Activated naive CD8-positive, alpha-beta T cell treated with anti-CD3 and anti-CD28 coated beads for 36 hours (primary cell): ENCODE results near the gene C22orf42. TPM values are rescaled to one million over a fixed set of nuclear protein-coding genes. Genes with fewer than 3 reads are reported as not detected.

ENCODE experiments used
- DNase-seq: peaks from one replicate; pipeline ENCODE4 v3.0.0; 2021
- H3K27ac Mint-ChIP-seq: one replicate; pipeline ENCODE4 v1.8.0; 2022; ENCODE audit warnings: mild to moderate bottlenecking, moderate library complexity, mixed read lengths
- H3K27me3 Mint-ChIP-seq: one replicate; pipeline ENCODE4 v1.8.0; 2022; ENCODE audit warnings: mild to moderate bottlenecking, mixed read lengths
- H3K36me3 Mint-ChIP-seq: one replicate; pipeline ENCODE4 v1.8.0; 2021; ENCODE audit warnings: mild to moderate bottlenecking, mixed read lengths
- H3K4me1 Mint-ChIP-seq: one replicate; pipeline ENCODE4 v1.8.0; 2021; ENCODE audit warnings: mixed read lengths
- H3K4me3 Mint-ChIP-seq: one replicate; pipeline ENCODE4 v1.8.0; 2022; ENCODE audit warnings: mild to moderate bottlenecking, moderate library complexity, mixed read lengths
- H3K9me3 Mint-ChIP-seq: one replicate; pipeline ENCODE4 v1.8.0; 2022; ENCODE audit warnings: mixed read lengths
- total RNA-seq, 2 experiments: library from RNA; stranded (reverse); gene quantifications; one replicate each; pipeline ENCODE4 v1.2.3, GENCODE V29; 2021

Gene C22orf42
- total RNA-seq, 2 experiments from 2014 or later, result not detected

DNA sequence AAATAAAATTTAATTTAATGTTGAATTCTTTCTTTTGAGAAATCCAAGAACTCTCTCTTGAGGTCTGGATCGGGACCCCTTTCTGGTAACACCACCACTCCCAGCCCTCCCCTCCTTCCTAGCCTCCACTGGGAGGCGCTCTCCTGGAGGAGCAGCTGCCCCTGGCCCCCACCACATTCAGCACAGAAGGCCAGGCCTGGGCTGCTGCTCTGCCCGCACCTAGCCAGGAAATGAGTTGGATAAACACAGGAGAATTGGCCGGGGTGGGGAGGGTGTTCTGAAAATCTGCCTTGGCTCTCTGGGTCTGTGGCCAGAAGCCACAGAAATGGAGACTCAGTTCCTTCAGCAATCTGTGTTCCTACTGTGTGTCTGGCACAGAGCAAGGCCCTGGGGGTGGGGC is 31.2 kb downstream of the C22orf42 start:
- Mint-ChIP-seq H3K4me1 (peaks cover 8% of the 10 kb centered on the region), H3K27me3 (no peaks in the 10 kb centered on the region), H3K4me3 (no peak overlapping the region), H3K9me3 (no peaks in the 10 kb centered on the region), H3K36me3 (no peaks in the 10 kb centered on the region), H3K27ac (no peak overlapping the region)
- no peak for DNase-seq

DNA sequence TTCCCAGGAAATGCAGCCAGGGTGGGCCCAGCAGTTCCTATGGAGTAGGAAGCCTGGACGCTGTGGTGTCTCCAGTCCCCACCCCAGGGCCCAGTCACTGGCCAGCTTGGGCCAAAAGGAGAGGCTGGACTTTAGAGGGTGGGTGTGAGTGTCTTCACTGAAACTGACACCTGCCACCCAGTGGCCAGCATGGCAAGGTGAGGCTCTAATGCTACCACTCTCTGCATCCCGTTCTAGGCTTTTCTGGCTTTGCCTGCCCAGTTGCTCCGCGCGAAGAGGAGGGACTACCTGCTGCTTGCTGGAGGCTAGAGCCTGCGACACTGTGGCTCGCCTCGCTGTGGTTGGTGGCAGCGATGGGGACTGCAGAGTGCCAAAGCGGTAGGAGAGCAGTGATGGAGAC is 35.4 kb downstream of the C22orf42 start:
- peaks cover 7% of the 10 kb centered on the region for H3K4me1 Mint-ChIP-seq
- no peak overlapping the region for H3K27ac Mint-ChIP-seq

DNA sequence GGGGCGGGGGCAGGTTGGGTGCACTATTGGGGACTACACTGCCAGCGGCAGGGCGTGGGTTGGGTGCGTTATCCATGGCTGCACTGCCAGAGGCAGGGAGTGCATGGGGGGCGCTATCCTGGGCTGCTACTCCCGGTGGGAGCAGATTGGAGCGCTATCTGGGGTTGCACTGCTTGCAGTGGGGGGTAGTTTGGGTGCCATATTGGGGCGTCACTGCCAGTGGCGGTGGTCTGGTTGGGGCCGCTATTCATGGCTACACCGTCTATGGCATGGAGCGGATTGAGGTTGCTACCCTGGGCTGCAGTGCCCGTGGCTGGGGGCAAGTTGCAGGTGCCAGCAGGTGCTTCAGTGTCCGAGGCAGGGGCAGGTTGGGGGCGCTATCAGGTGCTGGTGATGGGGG is 36.2 kb downstream of the C22orf42 start:
- H3K4me1 Mint-ChIP-seq, result peaks cover 7% of the 10 kb centered on the region
- H3K27me3 Mint-ChIP-seq, result no peaks in the 10 kb centered on the region
- H3K4me3 Mint-ChIP-seq, result no peak overlapping the region
- no peaks in the 10 kb centered on the region for H3K36me3 Mint-ChIP-seq
- no peak overlapping the region for H3K27ac Mint-ChIP-seq
- DNase-seq, result no peak
- no peaks in the 10 kb centered on the region for H3K9me3 Mint-ChIP-seq

More for the DNA sequence above, 35.4 kb downstream of the C22orf42 start:
- no peak for DNase-seq
- Mint-ChIP-seq H3K4me3 (no peak overlapping the region), H3K9me3 (no peaks in the 10 kb centered on the region), H3K27me3 (no peaks in the 10 kb centered on the region), H3K36me3 (no peaks in the 10 kb centered on the region)

DNA sequence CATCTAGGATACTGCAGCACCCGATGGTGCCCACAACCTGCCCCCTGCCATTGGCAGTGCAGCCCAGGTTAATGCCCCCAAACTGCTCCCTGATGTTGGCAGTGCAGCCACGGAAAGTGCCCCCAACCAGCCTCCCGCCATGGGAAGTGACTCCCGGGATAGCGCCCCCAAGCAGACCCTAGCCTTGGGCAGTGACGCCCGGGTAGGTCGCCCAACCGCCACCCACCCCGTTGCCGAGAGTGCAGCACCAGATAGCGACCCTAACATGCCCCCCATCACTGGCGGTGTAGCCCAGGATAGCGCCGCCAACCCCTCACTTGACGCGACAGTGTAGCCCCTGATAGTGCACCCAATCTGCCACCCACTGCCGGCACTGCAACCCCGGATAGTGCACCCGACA is 38.5 kb downstream of the C22orf42 start:
- Mint-ChIP-seq H3K9me3 (no peaks in the 10 kb centered on the region), H3K4me1 (peaks cover 7% of the 10 kb centered on the region), H3K27ac (no peak overlapping the region), H3K4me3 (no peak overlapping the region), H3K27me3 (no peaks in the 10 kb centered on the region), H3K36me3 (no peaks in the 10 kb centered on the region)
- no peak for DNase-seq

DNA sequence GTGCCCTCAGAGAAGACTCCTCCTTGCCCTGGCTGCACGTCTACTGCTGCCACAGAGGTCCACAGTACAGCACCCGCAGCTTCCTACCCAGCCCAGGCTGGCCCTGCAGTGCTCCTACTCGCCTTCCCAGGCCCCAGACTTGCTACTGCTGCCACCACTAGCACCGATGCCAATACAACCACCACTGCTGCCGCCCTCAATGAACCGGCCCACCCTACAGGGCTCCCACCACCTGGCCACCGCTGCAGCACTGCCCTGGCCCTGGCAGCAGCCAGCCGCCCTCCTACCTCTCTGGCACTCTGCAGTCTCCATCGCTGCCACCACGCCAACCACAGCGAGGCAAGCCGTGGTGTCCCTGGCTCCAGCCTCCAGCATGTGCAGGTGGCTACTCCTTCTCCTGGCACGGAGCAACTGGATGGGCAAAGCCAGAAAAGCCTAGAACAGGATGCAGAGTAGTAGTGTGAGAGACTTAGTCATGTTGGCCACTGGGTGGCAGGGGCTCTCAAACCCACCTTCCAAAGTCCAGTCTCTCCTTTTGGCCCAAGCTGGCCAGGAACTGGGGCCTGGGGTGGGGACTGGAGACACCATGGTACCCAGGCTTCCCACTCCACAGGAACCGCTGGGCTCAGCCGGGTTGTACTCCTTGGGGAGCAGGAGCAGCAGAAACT is 39.4 kb downstream of the C22orf42 start:
- H3K36me3 Mint-ChIP-seq, result no peaks in the 10 kb centered on the region
- no peak for DNase-seq
- H3K27ac Mint-ChIP-seq, result no peak overlapping the region
- no peaks in the 10 kb centered on the region for H3K27me3 Mint-ChIP-seq
- H3K9me3 Mint-ChIP-seq, result no peaks in the 10 kb centered on the region
- no peak overlapping the region for H3K4me3 Mint-ChIP-seq
- H3K4me1 Mint-ChIP-seq, result no peaks in the 10 kb centered on the region

DNA sequence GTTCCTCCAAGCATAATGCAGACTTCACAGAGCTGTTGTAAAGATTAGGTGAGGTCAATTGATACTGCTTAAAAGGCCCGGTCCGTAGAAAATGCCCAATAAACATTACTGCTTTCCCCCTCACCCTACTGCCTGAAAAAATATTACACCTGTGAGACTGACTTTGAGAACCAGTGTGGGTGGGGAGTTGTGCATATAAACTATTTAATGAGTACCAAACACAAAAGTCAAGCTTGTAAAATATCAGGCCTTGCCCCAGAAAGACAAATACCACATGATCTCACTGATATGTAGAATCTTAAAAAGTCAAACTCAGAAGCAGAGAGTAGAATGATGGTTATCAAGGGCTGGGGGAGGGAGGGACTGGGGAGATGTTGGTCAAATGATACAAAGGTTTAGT is 46.7 kb downstream of the C22orf42 start:
- peaks cover 17% of the 10 kb centered on the region for H3K27me3 Mint-ChIP-seq

DNA sequence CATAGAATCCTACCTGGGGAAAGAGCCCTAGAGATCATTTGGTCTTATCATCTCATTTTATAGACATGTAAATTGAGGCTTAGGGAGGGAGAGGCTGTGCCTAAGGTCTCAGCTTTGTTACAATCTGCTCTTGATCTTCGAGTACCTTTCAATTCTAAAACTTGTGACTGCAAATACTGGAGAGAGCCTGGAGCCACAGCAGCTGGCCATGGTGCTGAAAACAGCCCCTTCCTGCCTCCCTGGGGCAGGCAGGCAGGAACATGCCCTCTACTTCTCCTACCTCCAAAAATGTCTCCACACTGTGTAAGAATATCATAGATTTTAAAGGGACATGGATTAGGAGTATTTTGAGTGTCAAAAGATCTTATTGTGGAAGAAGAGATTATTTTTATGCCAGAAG is 52.2 kb downstream of the C22orf42 start:
- Mint-ChIP-seq H3K4me1 (no peaks in the 10 kb centered on the region), H3K9me3 (no peaks in the 10 kb centered on the region), H3K27me3 (peaks cover 29% of the 10 kb centered on the region), H3K27ac (no peak overlapping the region), H3K36me3 (no peaks in the 10 kb centered on the region), H3K4me3 (no peak overlapping the region)
- DNase-seq, result no peak

More for the DNA sequence above, 46.7 kb downstream of the C22orf42 start:
- H3K9me3 Mint-ChIP-seq, result no peaks in the 10 kb centered on the region
- H3K36me3 Mint-ChIP-seq, result no peaks in the 10 kb centered on the region
- no peak overlapping the region for H3K27ac Mint-ChIP-seq
- no peak for DNase-seq
- no peak overlapping the region for H3K4me3 Mint-ChIP-seq
- no peaks in the 10 kb centered on the region for H3K4me1 Mint-ChIP-seq

DNA sequence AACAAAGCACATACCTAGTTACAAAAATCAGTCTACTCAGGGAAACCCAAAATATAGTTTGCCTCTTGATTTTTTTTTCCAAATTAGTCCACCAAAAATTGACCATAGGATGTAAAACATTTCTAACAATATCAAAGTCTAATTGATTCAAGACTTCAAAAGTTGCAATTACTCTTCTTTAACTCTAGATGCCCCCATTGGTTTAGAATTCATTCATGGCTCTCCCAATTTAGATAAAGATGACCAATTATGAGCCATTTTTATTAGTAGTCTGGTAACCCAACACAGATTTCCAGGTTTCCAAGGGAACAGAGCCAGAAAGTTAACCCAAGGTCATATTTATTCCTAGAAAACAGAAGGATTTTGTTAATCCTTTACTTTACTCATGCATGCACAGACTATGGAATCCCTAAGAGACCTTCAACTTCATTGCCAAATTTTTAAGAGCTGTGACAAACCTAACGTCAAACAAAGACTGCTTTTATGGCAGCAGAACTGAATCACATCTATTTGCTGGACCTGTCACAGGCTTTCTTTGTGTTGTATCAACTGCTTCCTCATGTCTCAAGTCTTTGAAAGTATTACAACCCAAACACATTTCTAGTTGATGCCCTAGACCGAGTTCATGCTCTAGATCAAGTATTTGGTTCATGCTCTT is 55.3 kb downstream of the C22orf42 start:
- no peak for DNase-seq
- no peak overlapping the region for H3K27ac Mint-ChIP-seq
- no peaks in the 10 kb centered on the region for H3K9me3 Mint-ChIP-seq
- no peaks in the 10 kb centered on the region for H3K36me3 Mint-ChIP-seq
- H3K4me1 Mint-ChIP-seq, result no peaks in the 10 kb centered on the region
- no peak overlapping the region for H3K4me3 Mint-ChIP-seq
- H3K27me3 Mint-ChIP-seq, result peaks cover 20% of the 10 kb centered on the region

DNA sequence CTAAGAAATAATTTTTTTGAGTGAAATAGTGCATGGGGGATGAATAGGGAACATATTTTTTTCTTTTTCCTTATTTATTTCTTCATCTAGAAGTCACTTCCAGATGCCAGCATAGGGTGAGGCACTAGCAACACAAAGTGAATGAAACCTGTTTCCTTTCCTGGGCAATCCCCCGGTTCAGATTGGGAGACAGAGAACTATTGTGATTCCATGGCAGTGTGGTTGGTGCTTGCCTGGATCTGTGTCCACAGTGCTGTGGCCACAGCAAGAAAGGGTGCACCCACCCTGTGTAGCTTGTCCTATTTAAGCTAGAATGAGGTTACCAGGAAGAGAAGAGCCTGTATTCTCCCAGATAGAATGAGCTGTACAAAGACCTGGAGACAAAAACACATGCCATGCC is 58.4 kb downstream of the C22orf42 start:
- DNase-seq, result no peak
- no peaks in the 10 kb centered on the region for H3K9me3 Mint-ChIP-seq
- H3K27ac Mint-ChIP-seq, result no peak overlapping the region
- no peak overlapping the region for H3K4me3 Mint-ChIP-seq
- H3K36me3 Mint-ChIP-seq, result no peaks in the 10 kb centered on the region
- H3K27me3 Mint-ChIP-seq, result peaks cover 7% of the 10 kb centered on the region
- H3K4me1 Mint-ChIP-seq, result no peaks in the 10 kb centered on the region

Other genes starting within 250 kb of the C22orf42 start
- 100 to 1,000 TPM; 173 to 177 TPM for gene YWHAH, start 214.8 kb downstream of the C22orf42 start, total RNA-seq
- gene SLC5A1, start 116.0 kb downstream of the C22orf42 start, total RNA-seq, result not detected
- gene RFPL2, start 45.8 kb upstream of the C22orf42 start, total RNA-seq, result not detected
- gene SLC5A4, start 96.0 kb upstream of the C22orf42 start, total RNA-seq, result not detected
- gene RFPL3, start 198.6 kb upstream of the C22orf42 start, total RNA-seq, result not detected